Endodermal cell (in vitro differentiated cells): ENCODE measurements around the gene SPINT1. TPM values are rescaled to one million over a fixed set of nuclear protein-coding genes. Genes with fewer than 3 reads are reported as not detected.

Experiments used
- DNase-seq: peaks from one replicate; pipeline ENCODE4 v3.0.0-alpha.2; 2017
- H3K27ac ChIP-seq: 2 replicates; pipeline ENCODE4 v1.5.1; 2013; ENCODE audit warnings: mild to moderate bottlenecking, low read depth, low read length, moderate library complexity
- H3K27me3 ChIP-seq: 2 replicates; pipeline ENCODE4 v1.6.1; 2013; ENCODE audit warnings: mild to moderate bottlenecking, low read length, moderate library complexity; ENCODE audit not compliant: insufficient read depth, control insufficient read depth, poor library complexity, severe bottlenecking
- H3K36me3 ChIP-seq: 2 replicates; pipeline ENCODE4 v1.7.0; 2013; ENCODE audit warnings: mild to moderate bottlenecking, low read length, moderate library complexity; ENCODE audit not compliant: control insufficient read depth, insufficient read depth
- H3K4me1 ChIP-seq: one replicate; pipeline ENCODE4 v1.7.0; 2013; ENCODE audit warnings: low read length; ENCODE audit not compliant: control insufficient read depth, insufficient read depth
- H3K4me3 ChIP-seq: 2 replicates; pipeline ENCODE4 v1.5.1; 2013; ENCODE audit warnings: mild to moderate bottlenecking, low read length, moderate library complexity
- H3K9ac ChIP-seq: 2 replicates; pipeline ENCODE4 v1.6.1; 2013; ENCODE audit warnings: mild to moderate bottlenecking, low read length, moderate library complexity; ENCODE audit not compliant: poor library complexity, severe bottlenecking; ENCODE audit errors: extremely low read depth
- H3K9me3 ChIP-seq: 2 replicates; pipeline ENCODE4 v1.6.1; 2013; ENCODE audit warnings: mild to moderate bottlenecking, low read length, moderate library complexity; ENCODE audit not compliant: control insufficient read depth
- H3K27ac Mint-ChIP-seq: 2 replicates; pipeline ENCODE4 v1.8.0; 2020; ENCODE audit warnings: mixed read lengths
- H3K27me3 Mint-ChIP-seq: 2 replicates; pipeline ENCODE4 v1.8.0; 2021; ENCODE audit warnings: mild to moderate bottlenecking, mixed read lengths; ENCODE audit not compliant: insufficient read depth
- H3K36me3 Mint-ChIP-seq: 2 replicates; pipeline ENCODE4 v1.8.0; 2020; ENCODE audit warnings: low read depth, mixed read lengths
- H3K4me1 Mint-ChIP-seq: 2 replicates; pipeline ENCODE4 v1.8.0; 2020; ENCODE audit warnings: mixed read lengths
- H3K4me3 Mint-ChIP-seq: 2 replicates; pipeline ENCODE4 v1.8.0; 2020; ENCODE audit warnings: mild to moderate bottlenecking, moderate library complexity, mixed read lengths
- H3K9me3 Mint-ChIP-seq: 2 replicates; pipeline ENCODE4 v1.8.0; 2020; ENCODE audit warnings: mild to moderate bottlenecking, mixed read lengths
- WGBS, 2 experiments: methylation state at CpG; one replicate each; pipeline versions ENCODE4 v1.1.5 to v1.1.7; 2013; ENCODE audit warnings: missing lambda C conversion rate in 2 of 2, mixed read lengths in 1 of 2; ENCODE audit not compliant: insufficient coverage in 1 of 2, insufficient read length in 1 of 2; 5-methylcytosine and 5-hydroxymethylcytosine counted together
- total RNA-seq, 2 donors: library from RNA; stranded (reverse); fragmentation: NEBNext Ultra II Directional in 1 of 2; extraction: Animal tissue kit (Norgen Biotek cat#: 25700) in 1 of 2; gene quantifications; 2 replicates in 1 of 2; 3 replicates in 1 of 2; pipeline ENCODE4 v1.2.1, GENCODE V29; 2021
- TF ChIP-seq, protein P1 (sequence below): fragments of 200-600 bp; sonication (generic); conservative IDR thresholded peaks from 2 replicates; pipeline ENCODE4 v1.5.0; 2021; ENCODE audit warnings: antibody characterized with exemption, mild to moderate bottlenecking

The SPINT1 gene
- total RNA-seq, 2 donors from 2014 or later, result 129 to 141 TPM

DNA sequence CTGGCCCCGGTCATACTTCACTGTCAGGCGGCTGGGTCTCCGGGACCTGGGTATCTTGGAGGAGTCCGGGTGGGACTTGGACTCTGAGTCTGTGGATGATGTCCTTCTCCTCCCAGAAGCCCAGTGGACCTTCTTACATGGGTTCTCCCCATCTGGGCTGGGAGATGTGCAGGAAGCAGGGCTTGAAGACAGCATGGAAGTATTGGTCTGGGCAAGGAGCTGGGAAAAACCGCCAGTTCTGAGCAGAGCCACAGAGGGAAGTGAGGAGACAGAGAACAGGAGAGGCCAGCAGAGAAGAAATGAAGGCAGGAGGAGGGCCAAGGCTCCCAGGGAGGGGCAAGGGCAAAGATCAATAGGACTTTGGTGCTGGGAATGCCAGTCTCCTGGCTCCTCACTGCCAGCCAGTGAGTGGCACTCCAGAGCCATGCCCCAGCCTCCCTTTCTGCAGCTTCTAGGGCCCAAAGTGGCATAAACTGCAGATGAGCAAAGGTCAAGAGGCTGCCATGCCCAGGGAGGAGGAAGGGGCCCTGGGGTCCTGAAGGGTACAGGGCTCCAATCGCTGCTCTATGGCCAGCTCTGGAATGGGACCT is 15.3 kb upstream of the SPINT1 start, which contains the start of gene PPP1R14D:
Gene PPP1R14D (minus strand): TSS at position 262 of the 590 bp plus-strand sequence. CDS start 67 bp downstream, at position 195.
- TF ChIP-seq, protein P1, sequence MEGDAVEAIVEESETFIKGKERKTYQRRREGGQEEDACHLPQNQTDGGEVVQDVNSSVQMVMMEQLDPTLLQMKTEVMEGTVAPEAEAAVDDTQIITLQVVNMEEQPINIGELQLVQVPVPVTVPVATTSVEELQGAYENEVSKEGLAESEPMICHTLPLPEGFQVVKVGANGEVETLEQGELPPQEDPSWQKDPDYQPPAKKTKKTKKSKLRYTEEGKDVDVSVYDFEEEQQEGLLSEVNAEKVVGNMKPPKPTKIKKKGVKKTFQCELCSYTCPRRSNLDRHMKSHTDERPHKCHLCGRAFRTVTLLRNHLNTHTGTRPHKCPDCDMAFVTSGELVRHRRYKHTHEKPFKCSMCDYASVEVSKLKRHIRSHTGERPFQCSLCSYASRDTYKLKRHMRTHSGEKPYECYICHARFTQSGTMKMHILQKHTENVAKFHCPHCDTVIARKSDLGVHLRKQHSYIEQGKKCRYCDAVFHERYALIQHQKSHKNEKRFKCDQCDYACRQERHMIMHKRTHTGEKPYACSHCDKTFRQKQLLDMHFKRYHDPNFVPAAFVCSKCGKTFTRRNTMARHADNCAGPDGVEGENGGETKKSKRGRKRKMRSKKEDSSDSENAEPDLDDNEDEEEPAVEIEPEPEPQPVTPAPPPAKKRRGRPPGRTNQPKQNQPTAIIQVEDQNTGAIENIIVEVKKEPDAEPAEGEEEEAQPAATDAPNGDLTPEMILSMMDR, result no peak
- no peak for DNase-seq
- Mint-ChIP-seq H3K27ac (no peak within 1 kb of the TSS), H3K9me3 (no peaks in the 10 kb centered on the region), H3K36me3 (peaks cover 4% of the 10 kb centered on the region), H3K4me1 (peaks cover 5% of the 10 kb centered on the region), H3K27me3 (no peaks in the 10 kb centered on the region), H3K4me3 (no peak within 1 kb of the TSS)
- Histone ChIP-seq H3K9ac (no peak within 1 kb of the TSS), H3K36me3 (no peaks in the 10 kb centered on the region), H3K9me3 (no peaks in the 10 kb centered on the region), H3K27ac (no peak within 1 kb of the TSS), H3K4me3 (no peak within 1 kb of the TSS), H3K27me3 (no peaks in the 10 kb centered on the region), H3K4me1 (peaks cover 3% of the 10 kb centered on the region)
- WGBS, 2 experiments, result 95 to 98% methylated on average over 6 of the region's 6 CpGs

DNA sequence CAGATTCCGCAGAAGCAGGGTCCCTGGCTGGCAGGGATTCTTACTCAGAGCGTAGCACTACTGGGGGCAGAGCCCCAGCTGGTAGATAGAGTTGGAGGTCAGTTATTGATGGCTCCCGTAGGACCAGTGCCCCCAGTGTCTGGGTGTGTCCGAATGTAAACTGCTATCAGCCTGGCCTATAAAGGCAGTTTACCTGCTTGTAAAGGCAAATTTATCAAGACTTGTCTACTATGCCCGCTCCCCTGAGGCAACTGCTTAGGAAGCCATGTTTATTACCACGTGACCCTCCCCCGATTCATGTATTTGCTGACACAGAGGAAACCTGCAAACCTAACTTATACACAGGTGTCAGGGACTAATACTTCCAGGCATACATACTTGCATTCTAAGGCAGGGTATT is 14.7 kb upstream of the SPINT1 start:
- Histone ChIP-seq H3K27ac (no peak overlapping the region), H3K4me3 (no peak overlapping the region), H3K4me1 (peaks cover 3% of the 10 kb centered on the region), H3K27me3 (no peaks in the 10 kb centered on the region), H3K9ac (no peak overlapping the region), H3K36me3 (no peaks in the 10 kb centered on the region), H3K9me3 (no peaks in the 10 kb centered on the region)
- 94 to 95% methylated on average over 7 of the region's 7 CpGs for WGBS, 2 experiments
- H3K27ac Mint-ChIP-seq, result no peak overlapping the region
- TF ChIP-seq, protein P1, result no peak
- H3K9me3 Mint-ChIP-seq, result no peaks in the 10 kb centered on the region
- DNase-seq, result no peak
- no peaks in the 10 kb centered on the region for H3K27me3 Mint-ChIP-seq
- H3K4me3 Mint-ChIP-seq, result no peak overlapping the region
- H3K4me1 Mint-ChIP-seq, result peaks cover 5% of the 10 kb centered on the region
- peaks cover 4% of the 10 kb centered on the region for H3K36me3 Mint-ChIP-seq

DNA sequence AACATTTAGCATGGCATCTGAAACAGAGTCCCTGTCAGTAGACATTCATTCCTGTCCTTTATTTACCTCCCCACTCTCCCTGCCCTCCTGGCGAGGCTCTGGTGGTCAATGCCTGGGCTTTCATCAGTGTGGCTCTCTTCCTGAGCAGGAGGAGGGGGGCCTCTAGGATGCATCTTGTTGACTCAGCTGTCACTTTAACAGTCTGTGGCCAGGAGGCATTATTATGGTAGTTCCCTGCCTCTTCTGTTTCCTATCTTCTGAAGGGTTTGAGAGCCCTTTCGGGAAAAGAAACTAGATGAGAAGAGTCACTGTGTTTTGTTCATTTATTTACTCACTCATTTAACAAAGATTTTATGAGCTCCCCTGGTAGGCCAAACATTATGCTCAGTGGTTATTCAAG is 13.0 kb upstream of the SPINT1 start:
- Mint-ChIP-seq H3K4me3 (no peak overlapping the region), H3K4me1 (peaks cover 5% of the 10 kb centered on the region), H3K27ac (no peak overlapping the region), H3K27me3 (no peaks in the 10 kb centered on the region), H3K9me3 (no peaks in the 10 kb centered on the region), H3K36me3 (peaks cover 4% of the 10 kb centered on the region)
- Histone ChIP-seq H3K27me3 (no peaks in the 10 kb centered on the region), H3K4me3 (no peak overlapping the region), H3K9me3 (no peaks in the 10 kb centered on the region), H3K4me1 (peaks cover 2% of the 10 kb centered on the region), H3K27ac (no peak overlapping the region), H3K9ac (no peak overlapping the region), H3K36me3 (no peaks in the 10 kb centered on the region)
- TF ChIP-seq, protein P1, result no peak
- no peak for DNase-seq
- 60 to 83% methylated on average over 1 to 2 of the region's 2 CpGs for WGBS, 2 experiments
